ENCODE data around the gene LRRC45.

The LRRC45 gene

DNA sequence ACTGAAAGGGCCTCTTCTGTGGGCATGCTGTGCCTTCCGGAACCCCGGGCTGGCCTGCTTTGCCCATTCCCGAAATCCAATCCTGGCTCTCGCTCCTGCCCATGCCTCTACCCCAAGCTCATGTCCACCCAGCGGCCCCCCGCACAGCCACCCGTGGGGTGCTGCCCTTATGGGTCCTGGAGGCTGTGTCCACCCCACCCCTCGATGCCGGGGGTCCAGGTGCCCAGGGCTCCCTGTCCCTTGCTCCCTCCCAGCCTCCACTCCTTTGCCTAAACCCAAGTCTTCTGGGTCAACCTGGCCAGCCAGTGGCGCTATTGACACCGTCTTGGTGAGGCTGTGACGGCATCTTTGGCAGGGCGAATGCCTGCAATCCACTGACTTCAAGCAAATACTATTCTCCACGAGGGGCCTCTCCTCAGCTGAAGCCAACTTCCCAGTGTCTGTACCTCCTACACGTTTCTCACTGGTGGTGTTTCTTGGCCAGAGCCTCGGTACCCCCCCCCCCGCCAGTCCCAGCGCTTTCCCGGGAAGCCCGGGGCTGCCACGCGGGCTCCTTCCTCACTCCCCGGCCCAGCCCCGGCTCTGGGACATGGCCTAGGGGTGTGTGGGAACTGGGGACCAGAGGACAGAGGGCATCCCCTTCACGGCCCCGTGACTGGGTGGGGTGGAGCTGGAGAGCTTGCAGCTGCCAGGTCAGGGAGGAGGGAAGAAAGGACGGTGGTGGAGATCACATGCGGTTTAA lies 54.7 kb downstream of the LRRC45 start:
- no peaks in the 10 kb centered on the region for H3K9me3 ChIP-seq (ENCODE audit: insufficient read depth, low read length)
- no peak for TF ChIP-seq EZH2phosphoT487 (IDR thresholded peaks at IDR 0.05; ENCODE audit: low read depth)
- TF ChIP-seq, protein P1, sequence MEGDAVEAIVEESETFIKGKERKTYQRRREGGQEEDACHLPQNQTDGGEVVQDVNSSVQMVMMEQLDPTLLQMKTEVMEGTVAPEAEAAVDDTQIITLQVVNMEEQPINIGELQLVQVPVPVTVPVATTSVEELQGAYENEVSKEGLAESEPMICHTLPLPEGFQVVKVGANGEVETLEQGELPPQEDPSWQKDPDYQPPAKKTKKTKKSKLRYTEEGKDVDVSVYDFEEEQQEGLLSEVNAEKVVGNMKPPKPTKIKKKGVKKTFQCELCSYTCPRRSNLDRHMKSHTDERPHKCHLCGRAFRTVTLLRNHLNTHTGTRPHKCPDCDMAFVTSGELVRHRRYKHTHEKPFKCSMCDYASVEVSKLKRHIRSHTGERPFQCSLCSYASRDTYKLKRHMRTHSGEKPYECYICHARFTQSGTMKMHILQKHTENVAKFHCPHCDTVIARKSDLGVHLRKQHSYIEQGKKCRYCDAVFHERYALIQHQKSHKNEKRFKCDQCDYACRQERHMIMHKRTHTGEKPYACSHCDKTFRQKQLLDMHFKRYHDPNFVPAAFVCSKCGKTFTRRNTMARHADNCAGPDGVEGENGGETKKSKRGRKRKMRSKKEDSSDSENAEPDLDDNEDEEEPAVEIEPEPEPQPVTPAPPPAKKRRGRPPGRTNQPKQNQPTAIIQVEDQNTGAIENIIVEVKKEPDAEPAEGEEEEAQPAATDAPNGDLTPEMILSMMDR (IDR thresholded peaks at IDR 0.05; ENCODE audit: low read depth, low read length), result no peak
- H2AFZ ChIP-seq (ENCODE audit: low read depth, low read length), result no peak overlapping the region
- no peaks in the 10 kb centered on the region for H3K4me1 ChIP-seq (ENCODE audit: low read length)
- H3K9ac ChIP-seq (ENCODE audit: low read length), result no peak overlapping the region
- H3K27me3 ChIP-seq (ENCODE audit: low read depth, low read length), result no peaks in the 10 kb centered on the region
- no peak overlapping the region for H3K27ac ChIP-seq (ENCODE audit: low read length)
- peaks cover 14% of the 10 kb centered on the region for H4K20me1 ChIP-seq (ENCODE audit: insufficient read depth, low read length)
- no peak overlapping the region for H3K4me3 ChIP-seq (ENCODE audit: low read length)
- no peaks in the 10 kb centered on the region for H3K79me2 ChIP-seq (ENCODE audit: low read length)
- peaks cover 35% of the 10 kb centered on the region for H3K36me3 ChIP-seq (replicated peaks; ENCODE audit: low read depth, low read length)
- H3K4me2 ChIP-seq (ENCODE audit: low read length), result no peak overlapping the region

DNA sequence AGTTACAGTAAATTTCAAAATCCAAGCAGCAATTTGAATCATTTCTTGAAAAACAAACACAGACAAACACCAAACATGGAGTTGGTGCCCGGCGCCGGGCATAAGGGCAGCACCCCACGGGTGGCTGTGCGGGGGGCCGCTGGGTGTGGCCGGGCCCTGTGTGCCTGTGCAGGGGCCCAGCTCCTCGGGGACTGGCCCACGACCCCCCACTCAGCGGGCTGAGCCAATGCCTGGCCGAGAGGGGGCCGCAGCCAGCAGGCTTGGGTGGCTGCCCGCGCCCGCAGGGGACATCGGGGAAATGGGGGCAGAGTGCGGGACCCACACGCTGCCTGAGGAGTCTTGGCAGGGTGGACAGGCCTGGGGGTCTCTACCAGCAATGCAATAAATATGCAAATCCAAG lies 55.3 kb downstream of the LRRC45 start:
- H3K27me3 ChIP-seq (ENCODE audit: low read depth, low read length), result no peaks in the 10 kb centered on the region
- H3K9me3 ChIP-seq (ENCODE audit: insufficient read depth, low read length), result no peaks in the 10 kb centered on the region
- H2AFZ ChIP-seq (ENCODE audit: low read depth, low read length), result no peak overlapping the region
- peaks cover 41% of the 10 kb centered on the region for H3K36me3 ChIP-seq (replicated peaks; ENCODE audit: low read depth, low read length)
- H3K4me3 ChIP-seq (ENCODE audit: low read length), result no peak overlapping the region
- H3K27ac ChIP-seq (ENCODE audit: low read length), result no peak overlapping the region
- TF ChIP-seq EZH2phosphoT487 (IDR thresholded peaks at IDR 0.05; ENCODE audit: low read depth), result no peak
- TF ChIP-seq, protein P1 (IDR thresholded peaks at IDR 0.05; ENCODE audit: low read depth, low read length), result no peak
- no peak overlapping the region for H3K9ac ChIP-seq (ENCODE audit: low read length)
- H3K4me2 ChIP-seq (ENCODE audit: low read length), result no peak overlapping the region
- H4K20me1 ChIP-seq (ENCODE audit: insufficient read depth, low read length), result peaks cover 14% of the 10 kb centered on the region
- H3K79me2 ChIP-seq (ENCODE audit: low read length), result no peaks in the 10 kb centered on the region
- no peaks in the 10 kb centered on the region for H3K4me1 ChIP-seq (ENCODE audit: low read length)

GRCh38 chr17:82079001-82079677 lies 56.0 kb downstream of the LRRC45 start:
- Histone ChIP-seq H2AFZ (ENCODE audit: low read depth, low read length) (no peak overlapping the region), H3K36me3 (replicated peaks; ENCODE audit: low read depth, low read length) (peaks cover 48% of the 10 kb centered on the region)
- TF ChIP-seq EZH2phosphoT487 (IDR thresholded peaks at IDR 0.05; ENCODE audit: low read depth), result no peak
- TF ChIP-seq, protein P1 (IDR thresholded peaks at IDR 0.05; ENCODE audit: low read depth, low read length), result no peak

GRCh38 chr17:82080048-82080788 lies 57.1 kb downstream of the LRRC45 start:
- no peaks in the 10 kb centered on the region for H3K9me3 ChIP-seq (ENCODE audit: insufficient read depth, low read length)
- no peak overlapping the region for H2AFZ ChIP-seq (ENCODE audit: low read depth, low read length)
- peaks cover 52% of the 10 kb centered on the region for H3K36me3 ChIP-seq (replicated peaks; ENCODE audit: low read depth, low read length)
- no peak overlapping the region for H3K4me2 ChIP-seq (ENCODE audit: low read length)
- peaks cover 17% of the 10 kb centered on the region for H4K20me1 ChIP-seq (ENCODE audit: insufficient read depth, low read length)
- H3K27ac ChIP-seq (ENCODE audit: low read length), result no peak overlapping the region
- no peaks in the 10 kb centered on the region for H3K79me2 ChIP-seq (ENCODE audit: low read length)
- TF ChIP-seq, protein P1 (IDR thresholded peaks at IDR 0.05; ENCODE audit: low read depth, low read length), result no peak
- TF ChIP-seq EZH2phosphoT487 (IDR thresholded peaks at IDR 0.05; ENCODE audit: low read depth), result no peak
- H3K27me3 ChIP-seq (ENCODE audit: low read depth, low read length), result no peaks in the 10 kb centered on the region
- H3K4me3 ChIP-seq (ENCODE audit: low read length), result no peak overlapping the region
- H3K9ac ChIP-seq (ENCODE audit: low read length), result no peak overlapping the region
- H3K4me1 ChIP-seq (ENCODE audit: low read length), result no peaks in the 10 kb centered on the region

More at GRCh38 chr17:82079001-82079677, 56.0 kb downstream of the LRRC45 start:
- no peak overlapping the region for H3K4me3 ChIP-seq (ENCODE audit: low read length)
- H4K20me1 ChIP-seq (ENCODE audit: insufficient read depth, low read length), result peaks cover 17% of the 10 kb centered on the region
- H3K4me1 ChIP-seq (ENCODE audit: low read length), result no peaks in the 10 kb centered on the region
- H3K79me2 ChIP-seq (ENCODE audit: low read length), result no peaks in the 10 kb centered on the region
- no peak overlapping the region for H3K4me2 ChIP-seq (ENCODE audit: low read length)
- H3K9me3 ChIP-seq (ENCODE audit: insufficient read depth, low read length), result no peaks in the 10 kb centered on the region
- no peak overlapping the region for H3K9ac ChIP-seq (ENCODE audit: low read length)
- no peak overlapping the region for H3K27ac ChIP-seq (ENCODE audit: low read length)
- H3K27me3 ChIP-seq (ENCODE audit: low read depth, low read length), result no peaks in the 10 kb centered on the region
